SK-N-SH (cell line): ENCODE results near the gene PECR. TPM values are rescaled to one million over a fixed set of nuclear protein-coding genes. Genes with fewer than 3 reads are reported as not detected.

ENCODE experiments used
- CTCF ChIA-PET: fragments of 300-600, 350-600 bp; formaldehyde crosslinking; extraction: SDS; loops from one replicate; lab custom pipeline; 2021; lab: Yijun Ruan, JAX
- POLR2A ChIA-PET: fragments of 350-600 bp; sonication (Branson Sonifier 250); formaldehyde crosslinking; extraction: SDS; loops from one replicate; lab custom pipeline; 2020; ENCODE audit warnings: antibody characterized with exemption, inconsistent platforms; lab: Yijun Ruan, JAX
- DNase-seq: peaks from one replicate; pipeline ENCODE4 v3.0.0; 2012
- H2AFZ ChIP-seq: fragments of 200-600 bp; sonication (generic); 2 replicates; pipeline ENCODE4 v1.8.1; 2016; ENCODE audit warnings: antibody characterized with exemption, mild to moderate bottlenecking, low read depth
- H3F3A ChIP-seq: fragments of 200-600 bp; sonication (generic); replicated peaks from 2 replicates; pipeline ENCODE3; 2016; ENCODE audit warnings: antibody characterized with exemption, mild to moderate bottlenecking; ENCODE audit not compliant: insufficient read depth
- H3K27ac ChIP-seq, 2 experiments: fragments of 200-500 bp in 1 of 2; fragments of 200-600 bp in 1 of 2; sonication (Bioruptor generic) in 1 of 2; sonication (generic), shearing (Covaris generic) in 1 of 2; 2 replicates each; pipeline versions ENCODE4 v1.5.1 to v1.6.1; 2014 to 2016; ENCODE audit warnings: low read depth in 2 of 2, inconsistent platforms in 1 of 2, low read length in 1 of 2, mild to moderate bottlenecking in 1 of 2, mixed read lengths in 1 of 2
- H3K27me3 ChIP-seq: fragments of 200-600 bp; sonication (generic), shearing (Covaris generic); 2 replicates; pipeline ENCODE4 v1.6.1; 2016; ENCODE audit warnings: mixed run types; ENCODE audit not compliant: insufficient read depth
- H3K36me3 ChIP-seq, 2 experiments: fragments of 200-500 bp in 1 of 2; fragments of 200-600 bp in 1 of 2; sonication (Bioruptor generic) in 1 of 2; sonication (generic) in 1 of 2; replicated peaks in 1 of 2; 2 replicates each; pipeline versions ENCODE3 to v1.5.1; 2014 to 2016; ENCODE audit warnings: low read length in 1 of 2, mild to moderate bottlenecking in 1 of 2; ENCODE audit not compliant: insufficient read depth in 2 of 2, control insufficient read depth in 1 of 2
- H3K4me1 ChIP-seq, 2 experiments: fragments of 200-500 bp in 1 of 2; fragments of 200-600 bp in 1 of 2; sonication (Bioruptor generic) in 1 of 2; sonication (generic), shearing (Covaris generic) in 1 of 2; 2 replicates each; pipeline versions ENCODE4 v1.5.1 to v1.6.1; 2014 to 2016; ENCODE audit warnings: low read depth in 1 of 2, low read length in 1 of 2, mixed run types in 1 of 2; ENCODE audit not compliant: insufficient read depth in 2 of 2, control insufficient read depth in 1 of 2
- H3K4me2 ChIP-seq: fragments of 200-600 bp; sonication (generic), shearing (Covaris generic); 2 replicates; pipeline ENCODE4 v1.6.1; 2017; ENCODE audit warnings: mixed run types
- H3K4me3 ChIP-seq, 2 experiments: fragments of 200-500 bp in 1 of 2; fragments of 200-600 bp in 1 of 2; sonication (Bioruptor generic) in 1 of 2; sonication (generic), shearing (Covaris generic) in 1 of 2; 2 replicates each; pipeline versions ENCODE4 v1.5.1 to v1.8.1; 2014 to 2016; ENCODE audit warnings: low read depth in 2 of 2, inconsistent platforms in 1 of 2, low read length in 1 of 2, mild to moderate bottlenecking in 1 of 2, mixed read lengths in 1 of 2, moderate library complexity in 1 of 2
- H3K79me2 ChIP-seq: fragments of 200-600 bp; sonication (generic); 2 replicates; pipeline ENCODE4 v1.8.1; 2017; ENCODE audit warnings: mild to moderate bottlenecking; ENCODE audit not compliant: insufficient read depth
- H3K9ac ChIP-seq: fragments of 200-600 bp; sonication (generic); 2 replicates; pipeline ENCODE4 v1.6.1; 2017; ENCODE audit warnings: mixed run types
- H3K9me2 ChIP-seq: fragments of 200-600 bp; sonication (generic); 2 replicates; pipeline ENCODE4 v1.6.1; 2017; ENCODE audit warnings: mixed run types
- H3K9me3 ChIP-seq: fragments of 200-600 bp; sonication (generic); 2 replicates; pipeline ENCODE4 v1.6.1; 2017; ENCODE audit warnings: mixed run types, mild to moderate bottlenecking, moderate library complexity
- H4K20me1 ChIP-seq: fragments of 200-600 bp; sonication (generic); 2 replicates; pipeline ENCODE4 v1.6.1; 2017; ENCODE audit warnings: mild to moderate bottlenecking, mixed run types; ENCODE audit not compliant: insufficient read depth
- CTCF ChIP-seq: fragments of 200-600 bp; sonication (generic); IDR thresholded peaks from 2 replicates; pipeline ENCODE4 v1.6.1; 2017; ENCODE audit warnings: antibody characterized with exemption, mild to moderate bottlenecking, moderate library complexity
- ELF1 ChIP-seq: IDR thresholded peaks from 2 replicates; pipeline ENCODE4 v1.4.0; 2012
- FOSL2 ChIP-seq: IDR thresholded peaks from 2 replicates; pipeline ENCODE4 v1.4.0; 2012; ENCODE audit warnings: low read depth, mild to moderate bottlenecking, moderate library complexity, borderline replicate concordance
- FOXJ3 ChIP-seq: sonication (generic); formaldehyde crosslinking; IDR thresholded peaks from 2 replicates; pipeline ENCODE4 v1.5.1; 2020; ENCODE audit warnings: mild to moderate bottlenecking, missing genetic modification reagents
- GATA2 ChIP-seq: sonication (generic); formaldehyde crosslinking; IDR thresholded peaks from 2 replicates; pipeline ENCODE4 v1.5.0; 2020; ENCODE audit warnings: mild to moderate bottlenecking, missing genetic modification reagents
- JUND ChIP-seq: IDR thresholded peaks from 2 replicates; pipeline ENCODE4 v1.4.0; 2012
- MAX ChIP-seq: IDR thresholded peaks from 2 replicates; pipeline ENCODE4 v1.4.0; 2012; ENCODE audit warnings: low read depth
- NFIC ChIP-seq: IDR thresholded peaks from 2 replicates; pipeline ENCODE4 v1.4.0; 2012; ENCODE audit warnings: borderline replicate concordance
- NRF1 ChIP-seq: IDR thresholded peaks from 2 replicates; pipeline ENCODE4 v1.6.1; 2012; ENCODE audit warnings: low read depth, mild to moderate bottlenecking, low read length
- PBX3 ChIP-seq: IDR thresholded peaks from 2 replicates; pipeline ENCODE4; 2012
- POLR2AphosphoS5 ChIP-seq: IDR thresholded peaks from 2 replicates; pipeline ENCODE4 v1.6.1; 2012; ENCODE audit warnings: low read depth, low read length
- RAD21 ChIP-seq: IDR thresholded peaks from 2 replicates; pipeline ENCODE4 v1.6.1; 2012; ENCODE audit warnings: mild to moderate bottlenecking, low read length
- RCOR1 ChIP-seq: fragments of 150-350 bp; IDR thresholded peaks from 2 replicates; pipeline ENCODE4 v1.6.1; 2017; ENCODE audit warnings: antibody characterized with exemption, low read length
- REST ChIP-seq: IDR thresholded peaks from 2 replicates; pipeline ENCODE4 v1.6.1; 2012; ENCODE audit warnings: mild to moderate bottlenecking, low read depth, low read length, moderate library complexity
- RFX5 ChIP-seq: IDR thresholded peaks from 2 replicates; pipeline ENCODE4 v1.6.1; 2012; ENCODE audit warnings: mild to moderate bottlenecking, improper control_type of control experiment, low read length
- RXRA ChIP-seq: IDR thresholded peaks from 2 replicates; pipeline ENCODE4 v1.4.0; 2012; ENCODE audit warnings: low read depth, mild to moderate bottlenecking, borderline replicate concordance
- SIN3A ChIP-seq: IDR thresholded peaks from 2 replicates; pipeline ENCODE4 v1.6.1; 2012; ENCODE audit warnings: low read depth, mild to moderate bottlenecking, low read length, moderate library complexity, borderline replicate concordance
- SMC3 ChIP-seq: IDR thresholded peaks from 2 replicates; pipeline ENCODE4 v1.6.1; 2012; ENCODE audit warnings: low read depth, low read length, improper control_type of control experiment
- TAF1 ChIP-seq: IDR thresholded peaks from 2 replicates; pipeline ENCODE4 v1.6.1; 2012; ENCODE audit warnings: low read depth, mild to moderate bottlenecking, low read length, moderate library complexity, borderline replicate concordance
- USF1 ChIP-seq: IDR thresholded peaks from 2 replicates; pipeline ENCODE4 v1.4.0; 2012; ENCODE audit warnings: low read depth, borderline replicate concordance
- YY1 ChIP-seq: IDR thresholded peaks from 2 replicates; pipeline ENCODE4 v1.4.0; 2012; ENCODE audit warnings: low read depth, mild to moderate bottlenecking
- ZBTB33 ChIP-seq: IDR thresholded peaks from 2 replicates; pipeline ENCODE4 v1.4.0; 2012; ENCODE audit warnings: low read depth, borderline replicate concordance
- WGBS: methylation state at CpG from one replicate; pipeline ENCODE4 v1.1.6; 2017; ENCODE audit warnings: low lambda C conversion rate; 5-methylcytosine and 5-hydroxymethylcytosine counted together
- polyA plus RNA-seq, 3 experiments: library from polyadenylated mRNA; depleted of rRNA; stranded (reverse); fragments of >200 nt; gene quantifications; 2 replicates each; pipeline ENCODE4 v1.2.3, GENCODE V29; 2012

Gene PECR
- polyA plus RNA-seq, 1 of the 3 experiments (the other 2 are of a cell fraction) = 18.6 TPM

- H3K36me3 ChIP-seq = no peaks in the 10 kb centered on the region
- TF ChIP-seq FOSL2 = no peak
- no peak for TF ChIP-seq RFX5
- peak; percentile 10; the same call in 1 of the 2 replicates for TF ChIP-seq RAD21
- no peak for TF ChIP-seq SIN3A
- no peak for TF ChIP-seq RXRA
- no peak for TF ChIP-seq TAF1
- TF ChIP-seq YY1 = no peak
- TF ChIP-seq RCOR1 = peak; percentile 7; the same call in 1 of the 2 replicates
- peak; percentile 66 for TF ChIP-seq NRF1
- TF ChIP-seq SMC3 = no peak
- TF ChIP-seq MAX = peak; percentile 75
- peak; percentile 63 for TF ChIP-seq CTCF
- no peak for TF ChIP-seq POLR2AphosphoS5
- TF ChIP-seq GATA2 = no peak
- TF ChIP-seq ZBTB33 = no peak
- no peak for TF ChIP-seq JUND
- no peak for TF ChIP-seq ELF1
- TF ChIP-seq REST = no peak
- TF ChIP-seq USF1 = no peak
- TF ChIP-seq NFIC = no peak
- no peak for TF ChIP-seq PBX3
- no peak for TF ChIP-seq FOXJ3 (CRISPR knock-in tag)
Observed at GRCh38 chr2:216013080-216013909, 68.3 kb downstream of the PECR start, which contains the start of gene MREG. Gene MREG (minus strand): TSS chr2:216013551. CDS start chr2:216013327, 224 bp downstream.

More at GRCh38 chr2:216013080-216013909, 68.3 kb downstream of the PECR start, which contains the start of gene MREG:
- peak; percentile 98 for DNase-seq
- ChIA-PET CTCF (interaction anchor here (0.7 to 2.7 kb wide), 15 partner anchors 9 to 93 kb away, joined by 3 to 15 read pairs (median 4); no protein-coding TSS in a partner anchor), POLR2A (no interaction called here)
- H2AFZ ChIP-seq = peak within 1 kb of the TSS; percentile 99
- no peaks in the 10 kb centered on the region; the same call in 1 of the 2 replicates for H3K79me2 ChIP-seq
- WGBS = 2% methylated on average over 29 of the region's 70 CpGs
- H3K9me3 ChIP-seq = no peaks in the 10 kb centered on the region
- peaks cover 0 to 14% of the 10 kb centered on the region in 2 experiments; a peak in 3 of 4 replicates for H3K4me1 ChIP-seq
- H3K4me2 ChIP-seq = peak within 1 kb of the TSS; percentile 100
- peak within 1 kb of the TSS; percentile 54 to 58; a peak in 3 of 4 replicates for H3K27ac ChIP-seq
- H3K9me2 ChIP-seq = no peaks in the 10 kb centered on the region
- H3K4me3 ChIP-seq = peak within 1 kb of the TSS; percentile 89 to 97
- H3K9ac ChIP-seq = peak within 1 kb of the TSS; percentile 62
- H4K20me1 ChIP-seq = no peaks in the 10 kb centered on the region
- peaks cover 19% of the 10 kb centered on the region for H3F3A ChIP-seq
- no peaks in the 10 kb centered on the region for H3K27me3 ChIP-seq
